IMR-90 (cell line): ENCODE measurements around the gene C2. TPM values are rescaled to one million over a fixed set of nuclear protein-coding genes. Genes with fewer than 3 reads are reported as not detected.
A peak's percentile ranks its signal among the peaks of the same experiment; 100 is the strongest.

Experiments
- ATAC-seq: fragments of 200-7000 bp; cut with Tn5 transposase; 2 replicates; pipeline ENCODE4 v1.9.1; 2020; ENCODE audit warnings: low read depth, mild to moderate bottlenecking, moderate library complexity
- BruUV-seq: library from RNA; stranded (reverse); fragments of 400-500 nt; replicated peaks from 2 replicates; lab custom pipeline; 2021; lab: Mats Ljungman, UMichigan
- CTCF ChIA-PET: fragments of 300-600 bp; formaldehyde crosslinking; extraction: SDS; loops from one replicate; lab custom pipeline; 2021; ENCODE audit warnings: antibody characterized with exemption; lab: Yijun Ruan, JAX
- POLR2A ChIA-PET: fragments of 300-600 bp; sonication (Branson Sonifier 250); formaldehyde crosslinking; loops from one replicate; lab custom pipeline; 2022; ENCODE audit warnings: antibody characterized with exemption; ENCODE audit not compliant: unreplicated experiment; lab: Charles Lee
- DNase-seq: peaks from one replicate; pipeline ENCODE4 v3.0.0; 2013
- H2AFZ ChIP-seq: replicated peaks from 2 replicates; pipeline ENCODE3; 2013; ENCODE audit warnings: low read length, mild to moderate bottlenecking; ENCODE audit not compliant: poor library complexity
- H2AK5ac ChIP-seq: 2 replicates; pipeline ENCODE4 v1.6.1; 2013; ENCODE audit warnings: low read depth, low read length, inconsistent platforms
- H2AK9ac ChIP-seq: replicated peaks from 2 replicates; pipeline ENCODE3; 2013; ENCODE audit warnings: mild to moderate bottlenecking, low read depth, low read length, moderate library complexity; ENCODE audit not compliant: poor library complexity
- H2BK120ac ChIP-seq: 2 replicates; pipeline ENCODE4 v1.6.1; 2013; ENCODE audit warnings: low read depth, low read length, inconsistent platforms
- H2BK15ac ChIP-seq: 3 replicates; pipeline ENCODE4 v1.6.1; 2013; ENCODE audit warnings: low read depth, low read length, inconsistent platforms
- H2BK20ac ChIP-seq: 2 replicates; pipeline ENCODE4 v1.6.1; 2013; ENCODE audit warnings: low read depth, mild to moderate bottlenecking, inconsistent platforms, low read length, moderate library complexity
- H2BK5ac ChIP-seq: 2 replicates; pipeline ENCODE4 v1.6.1; 2013; ENCODE audit warnings: mild to moderate bottlenecking, low read depth, low read length, inconsistent platforms; ENCODE audit not compliant: poor library complexity, severe bottlenecking
- H3K14ac ChIP-seq: replicated peaks from 2 replicates; pipeline ENCODE4 v1.6.1; 2013; ENCODE audit warnings: low read depth, low read length, inconsistent platforms
- H3K18ac ChIP-seq: 2 replicates; pipeline ENCODE4 v1.6.1; 2013; ENCODE audit warnings: low read depth, low read length, control low read depth
- H3K23ac ChIP-seq: 2 replicates; pipeline ENCODE4 v1.6.1; 2013; ENCODE audit warnings: low read depth, low read length, inconsistent platforms
- H3K27ac ChIP-seq: 2 replicates; pipeline ENCODE4 v1.5.1; 2013; ENCODE audit warnings: mild to moderate bottlenecking, control low read depth, low read length; ENCODE audit not compliant: insufficient read depth
- H3K27me3 ChIP-seq: 2 replicates; pipeline ENCODE4 v1.6.1; 2013; ENCODE audit warnings: low read length; ENCODE audit not compliant: control insufficient read depth, insufficient read depth
- H3K36me3 ChIP-seq: 2 replicates; pipeline ENCODE4 v1.6.1; 2013; ENCODE audit warnings: low read length, mixed read lengths; ENCODE audit not compliant: control insufficient read depth, insufficient read depth
- H3K4ac ChIP-seq: 2 replicates; pipeline ENCODE4 v1.6.1; 2013; ENCODE audit warnings: low read depth, low read length, inconsistent platforms
- H3K4me1 ChIP-seq: 2 replicates; pipeline ENCODE4 v1.6.1; 2013; ENCODE audit warnings: low read length, mixed read lengths; ENCODE audit not compliant: control insufficient read depth, insufficient read depth
- H3K4me2 ChIP-seq: 2 replicates; pipeline ENCODE4 v1.6.1; 2013; ENCODE audit warnings: low read depth, mild to moderate bottlenecking, control low read depth, low read length, moderate library complexity
- H3K4me3 ChIP-seq: 2 replicates; pipeline ENCODE4 v1.5.1; 2013; ENCODE audit warnings: low read depth, mild to moderate bottlenecking, control low read depth, low read length, moderate library complexity; ENCODE audit not compliant: insufficient read depth
- H3K56ac ChIP-seq: 2 replicates; pipeline ENCODE4 v1.6.1; 2013; ENCODE audit warnings: low read length, inconsistent platforms; ENCODE audit not compliant: insufficient read depth; ENCODE audit errors: extremely low read depth
- H3K79me1 ChIP-seq, 2 experiments: 2 replicates each; pipeline ENCODE4 v1.6.1; 2013; ENCODE audit warnings: low read length in 2 of 2, inconsistent platforms in 1 of 2, low read depth in 1 of 2
- H3K9ac ChIP-seq: 2 replicates; pipeline ENCODE4 v1.6.1; 2013; ENCODE audit warnings: low read depth, low read length, control low read depth
- H3K9me1 ChIP-seq: 2 replicates; pipeline ENCODE4 v1.6.1; 2013; ENCODE audit warnings: low read length, inconsistent platforms; ENCODE audit not compliant: insufficient read depth
- H3K9me3 ChIP-seq: 2 replicates; pipeline ENCODE4 v1.6.1; 2013; ENCODE audit warnings: low read length; ENCODE audit not compliant: control insufficient read depth, insufficient read depth
- H4K20me1 ChIP-seq: 2 replicates; pipeline ENCODE4 v1.6.1; 2013; ENCODE audit warnings: low read length, inconsistent platforms; ENCODE audit not compliant: insufficient read depth
- H4K5ac ChIP-seq: 2 replicates; pipeline ENCODE4 v1.6.1; 2013; ENCODE audit warnings: mild to moderate bottlenecking, low read depth, low read length, control low read depth
- H4K8ac ChIP-seq, 2 experiments: 2 replicates each; pipeline ENCODE4 v1.6.1; 2013; ENCODE audit warnings: low read depth in 2 of 2, low read length in 2 of 2, control low read depth in 1 of 2, inconsistent platforms in 1 of 2
- H4K91ac ChIP-seq: 2 replicates; pipeline ENCODE4 v1.6.1; 2013; ENCODE audit warnings: low read depth, low read length, inconsistent platforms; ENCODE audit not compliant: insufficient read depth
- BHLHE40 ChIP-seq: fragments of 150-350 bp; IDR thresholded peaks from 2 replicates; pipeline ENCODE4 v1.6.1; 2016; ENCODE audit warnings: mild to moderate bottlenecking, low read depth, low read length
- CEBPB ChIP-seq: IDR thresholded peaks from 2 replicates; pipeline ENCODE4 v1.6.1; 2012; ENCODE audit warnings: low read depth, low read length, improper control_type of control experiment
- CHD1 ChIP-seq: IDR thresholded peaks from 2 replicates; pipeline ENCODE4 v1.6.1; 2012; ENCODE audit warnings: low read depth, low read length, improper control_type of control experiment
- ELK1 ChIP-seq: fragments of 150-350 bp; IDR thresholded peaks from 2 replicates; pipeline ENCODE4 v1.6.1; 2016; ENCODE audit warnings: low read depth, mild to moderate bottlenecking, low read length, moderate library complexity, borderline replicate concordance
- FOS ChIP-seq: fragments of 150-350 bp; IDR thresholded peaks from 2 replicates; pipeline ENCODE4 v1.6.1; 2016; ENCODE audit warnings: low read depth, low read length
- MAFK ChIP-seq: IDR thresholded peaks from 2 replicates; pipeline ENCODE4 v1.6.1; 2012; ENCODE audit warnings: low read depth, low read length, improper control_type of control experiment
- MAZ ChIP-seq: IDR thresholded peaks from 2 replicates; pipeline ENCODE4 v1.6.1; 2012; ENCODE audit warnings: low read depth, mild to moderate bottlenecking, low read length, improper control_type of control experiment, moderate library complexity, borderline replicate concordance
- MXI1 ChIP-seq: IDR thresholded peaks from 2 replicates; pipeline ENCODE4 v1.6.1; 2012; ENCODE audit warnings: low read depth, mild to moderate bottlenecking, low read length, moderate library complexity, borderline replicate concordance
- NFE2L2 ChIP-seq: fragments of 150-350 bp; IDR thresholded peaks from 2 replicates; pipeline ENCODE4 v1.6.1; 2016; ENCODE audit warnings: low read depth, mild to moderate bottlenecking, low read length
- POLR2A ChIP-seq: IDR thresholded peaks from 2 replicates; pipeline ENCODE4 v1.6.1; 2012; ENCODE audit warnings: mild to moderate bottlenecking, low read depth, low read length
- RAD21 ChIP-seq: IDR thresholded peaks from 2 replicates; pipeline ENCODE4 v1.6.1; 2012; ENCODE audit warnings: low read length, improper control_type of control experiment
- RCOR1 ChIP-seq: IDR thresholded peaks from 2 replicates; pipeline ENCODE4 v1.6.1; 2012; ENCODE audit warnings: mild to moderate bottlenecking, low read length, improper control_type of control experiment; ENCODE audit not compliant: insufficient replicate concordance
- USF2 ChIP-seq: fragments of 150-350 bp; IDR thresholded peaks from 2 replicates; pipeline ENCODE4 v1.6.1; 2017; ENCODE audit warnings: mild to moderate bottlenecking, antibody characterized with exemption, low read length, low read depth
- WGBS, 2 experiments: methylation state at CpG; one replicate each; pipeline versions ENCODE4 v1.1.5 to v1.1.7; 2013; ENCODE audit warnings: missing lambda C conversion rate in 2 of 2; ENCODE audit not compliant: insufficient read length in 1 of 2; ENCODE audit errors: extremely low coverage in 2 of 2; 5-methylcytosine and 5-hydroxymethylcytosine counted together
- dilution Hi-C: fragments of 300-500 bp; cut with HindIII; formaldehyde crosslinking; loops from one replicate; pipeline ENCODE4 v1.14.3; 2018; ENCODE audit warnings: low sequenced_read_pairs; ENCODE audit not compliant: unreplicated experiment
- in situ Hi-C: fragments of 300-500 bp; cut with MboI; formaldehyde crosslinking; loops from 3 replicates; pipeline ENCODE4 v1.14.3; 2019; ENCODE audit warnings: low sequenced_read_pairs, inconsistent platforms, mixed read lengths
- intact Hi-C: fragments of 100-400 bp; cut with micrococcal nuclease; formaldehyde crosslinking; loops from 2 replicates; pipeline ENCODE4 v1.10.0; 2022
- polyA plus RNA-seq, 3 experiments: library from polyadenylated mRNA; depleted of rRNA; stranded (reverse); fragments of >200 nt; gene quantifications; 2 replicates each; pipeline ENCODE4 v1.2.3, GENCODE V29; 2012; ENCODE audit warnings: low replicate concordance in 1 of 3
- total RNA-seq: library from RNA; depleted of rRNA; stranded (reverse); fragments of >200 nt; gene quantifications from 2 replicates; pipeline ENCODE4 v1.2.3, GENCODE V29; 2012
- TF ChIP-seq, protein P1 (sequence below): conservative IDR thresholded peaks from 2 replicates; pipeline ENCODE4 v1.5.1; 2012; ENCODE audit warnings: mild to moderate bottlenecking, low read depth, low read length, improper control_type of control experiment

C2 gene
- total and polyA plus RNA-seq, 2 of the 4 experiments (the other 2 are of a cell fraction): 0.18 to 0.19 TPM

GRCh38 chr6:31961616-31962015 lies 34.1 kb downstream of the C2 start:
- no peak overlapping the region for H3K4me3 ChIP-seq
- H3K27ac ChIP-seq: no peak overlapping the region
- POLR2A ChIA-PET: no interaction called here
- peak overlapping the region; percentile 67 for H2AK9ac ChIP-seq
- H4K91ac ChIP-seq: no peak overlapping the region
- WGBS, 2 experiments: 71% methylated on average over 3 of the region's 12 CpGs; no CpG with 5 or more reads in 1 of the 2 experiments
- H3K79me1 ChIP-seq: peaks cover 32 to 43% of the 10 kb centered on the region in 2 experiments
- no peak overlapping the region for H2BK20ac ChIP-seq
- H3K9ac ChIP-seq: no peak overlapping the region
- H3K23ac ChIP-seq: no peak overlapping the region
- peaks cover 52% of the 10 kb centered on the region for H3K36me3 ChIP-seq
- no peak overlapping the region for H2AFZ ChIP-seq
- no peak for DNase-seq
- H2BK15ac ChIP-seq: no peak overlapping the region
- no peak overlapping the region for H3K4me2 ChIP-seq
- H3K9me1 ChIP-seq: peaks cover 11% of the 10 kb centered on the region
- H2AK5ac ChIP-seq: no peak overlapping the region
- H3K27me3 ChIP-seq: no peaks in the 10 kb centered on the region
- H2BK5ac ChIP-seq: no peak overlapping the region
- H4K8ac ChIP-seq: no peak overlapping the region
- no peak overlapping the region for H3K56ac ChIP-seq
- H3K4me1 ChIP-seq: peaks cover 7% of the 10 kb centered on the region; the same call in 1 of the 2 replicates
- no peak overlapping the region for H4K5ac ChIP-seq
- H4K20me1 ChIP-seq: no peaks in the 10 kb centered on the region
- dilution Hi-C loops (no loop called here), in situ Hi-C loops (no loop called here), intact Hi-C loops (no loop called here)
- H3K14ac ChIP-seq: no peak overlapping the region
- no TSS peak for BruUV-seq
- no peak for ATAC-seq
- CTCF ChIA-PET: no interaction called here
- no peak for TF ChIP-seq MAZ
- TF ChIP-seq FOS: no peak
- no peak for TF ChIP-seq RCOR1
- TF ChIP-seq, protein P1, sequence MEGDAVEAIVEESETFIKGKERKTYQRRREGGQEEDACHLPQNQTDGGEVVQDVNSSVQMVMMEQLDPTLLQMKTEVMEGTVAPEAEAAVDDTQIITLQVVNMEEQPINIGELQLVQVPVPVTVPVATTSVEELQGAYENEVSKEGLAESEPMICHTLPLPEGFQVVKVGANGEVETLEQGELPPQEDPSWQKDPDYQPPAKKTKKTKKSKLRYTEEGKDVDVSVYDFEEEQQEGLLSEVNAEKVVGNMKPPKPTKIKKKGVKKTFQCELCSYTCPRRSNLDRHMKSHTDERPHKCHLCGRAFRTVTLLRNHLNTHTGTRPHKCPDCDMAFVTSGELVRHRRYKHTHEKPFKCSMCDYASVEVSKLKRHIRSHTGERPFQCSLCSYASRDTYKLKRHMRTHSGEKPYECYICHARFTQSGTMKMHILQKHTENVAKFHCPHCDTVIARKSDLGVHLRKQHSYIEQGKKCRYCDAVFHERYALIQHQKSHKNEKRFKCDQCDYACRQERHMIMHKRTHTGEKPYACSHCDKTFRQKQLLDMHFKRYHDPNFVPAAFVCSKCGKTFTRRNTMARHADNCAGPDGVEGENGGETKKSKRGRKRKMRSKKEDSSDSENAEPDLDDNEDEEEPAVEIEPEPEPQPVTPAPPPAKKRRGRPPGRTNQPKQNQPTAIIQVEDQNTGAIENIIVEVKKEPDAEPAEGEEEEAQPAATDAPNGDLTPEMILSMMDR: no peak
- no peak for TF ChIP-seq MXI1
- TF ChIP-seq CEBPB: no peak
- no peak for TF ChIP-seq ELK1
- no peak for TF ChIP-seq POLR2A
- no peak for TF ChIP-seq NFE2L2
- no peak for TF ChIP-seq MAFK
- no peak for TF ChIP-seq CHD1
- no peak for TF ChIP-seq BHLHE40
- no peak for TF ChIP-seq RAD21
- no peak for TF ChIP-seq USF2
- H3K18ac ChIP-seq: no peak overlapping the region
- H2BK120ac ChIP-seq: no peak overlapping the region
- H3K4ac ChIP-seq: no peak overlapping the region
- no peaks in the 10 kb centered on the region for H3K9me3 ChIP-seq
